IPS-15b (cell line): Measurements from ENCODE around the gene SKIC8.
A peak's percentile ranks its signal among the peaks of the same experiment; 100 is the strongest.

Source experiments
- H3K27me3 ChIP-seq: one replicate; pipeline ENCODE4 v1.6.1; 2013; ENCODE audit warnings: low read length; ENCODE audit not compliant: control insufficient read depth, insufficient read depth
- H3K36me3 ChIP-seq: one replicate; pipeline ENCODE4 v1.6.1; 2013; ENCODE audit warnings: low read length; ENCODE audit not compliant: control insufficient read depth, insufficient read depth
- H3K4me1 ChIP-seq: one replicate; pipeline ENCODE4 v1.6.1; 2013; ENCODE audit warnings: mild to moderate bottlenecking, low read length; ENCODE audit not compliant: control insufficient read depth, insufficient read depth
- H3K4me3 ChIP-seq: one replicate; pipeline ENCODE4 v1.5.1; 2013; ENCODE audit warnings: low read depth, low read length
- H3K9ac ChIP-seq: one replicate; pipeline ENCODE4 v1.6.1; 2013; ENCODE audit warnings: low read depth, mild to moderate bottlenecking, low read length
- H3K9me3 ChIP-seq: one replicate; pipeline ENCODE4 v1.6.1; 2013; ENCODE audit warnings: mild to moderate bottlenecking, low read length; ENCODE audit not compliant: control insufficient read depth, insufficient read depth

SKIC8 gene

GRCh38 chr15:78335985-78336384 is 36.6 kb upstream of the SKIC8 start:
- Histone ChIP-seq H3K9me3 (no peaks in the 10 kb centered on the region), H3K9ac (no peak overlapping the region), H3K4me1 (peaks cover 4% of the 10 kb centered on the region), H3K4me3 (no peak overlapping the region), H3K27me3 (peaks cover 26% of the 10 kb centered on the region), H3K36me3 (no peaks in the 10 kb centered on the region)

GRCh38 chr15:78334845-78335244 is 35.4 kb upstream of the SKIC8 start:
- peaks cover 21% of the 10 kb centered on the region for H3K27me3 ChIP-seq

GRCh38 chr15:78329625-78330024 is 30.2 kb upstream of the SKIC8 start:
- H3K9me3 ChIP-seq: no peaks in the 10 kb centered on the region
- no peaks in the 10 kb centered on the region for H3K36me3 ChIP-seq
- peaks cover 4% of the 10 kb centered on the region for H3K4me1 ChIP-seq
- H3K27me3 ChIP-seq: no peaks in the 10 kb centered on the region
- no peak overlapping the region for H3K4me3 ChIP-seq
- H3K9ac ChIP-seq: no peak overlapping the region

More at GRCh38 chr15:78334845-78335244, 35.4 kb upstream of the SKIC8 start:
- Histone ChIP-seq H3K9ac (no peak overlapping the region), H3K9me3 (no peaks in the 10 kb centered on the region), H3K4me3 (no peak overlapping the region), H3K36me3 (no peaks in the 10 kb centered on the region), H3K4me1 (peaks cover 4% of the 10 kb centered on the region)

GRCh38 chr15:78327466-78327865 is 28.1 kb upstream of the SKIC8 start:
- H3K9me3 ChIP-seq: no peaks in the 10 kb centered on the region
- no peak overlapping the region for H3K4me3 ChIP-seq
- H3K36me3 ChIP-seq: no peaks in the 10 kb centered on the region
- H3K9ac ChIP-seq: no peak overlapping the region
- no peaks in the 10 kb centered on the region for H3K27me3 ChIP-seq
- H3K4me1 ChIP-seq: peaks cover 4% of the 10 kb centered on the region

GRCh38 chr15:78325092-78325843 is 25.9 kb upstream of the SKIC8 start:
- Histone ChIP-seq H3K27me3 (no peaks in the 10 kb centered on the region), H3K4me1 (peaks cover 5% of the 10 kb centered on the region), H3K4me3 (no peak overlapping the region), H3K36me3 (no peaks in the 10 kb centered on the region), H3K9ac (no peak overlapping the region), H3K9me3 (no peaks in the 10 kb centered on the region)

- Histone ChIP-seq H3K9ac (no peak overlapping the region), H3K27me3 (no peaks in the 10 kb centered on the region), H3K4me3 (no peak overlapping the region), H3K4me1 (peaks cover 5% of the 10 kb centered on the region), H3K36me3 (no peaks in the 10 kb centered on the region), H3K9me3 (no peaks in the 10 kb centered on the region)
Observed at GRCh38 chr15:78324144-78324543, 24.7 kb upstream of the SKIC8 start.

GRCh38 chr15:78323693-78324092 is 24.3 kb upstream of the SKIC8 start:
- peaks cover 5% of the 10 kb centered on the region for H3K4me1 ChIP-seq
- H3K36me3 ChIP-seq: no peaks in the 10 kb centered on the region
- H3K4me3 ChIP-seq: no peak overlapping the region
- no peaks in the 10 kb centered on the region for H3K9me3 ChIP-seq
- H3K27me3 ChIP-seq: no peaks in the 10 kb centered on the region
- no peak overlapping the region for H3K9ac ChIP-seq

GRCh38 chr15:78322724-78323521 is 23.5 kb upstream of the SKIC8 start:
- Histone ChIP-seq H3K4me3 (no peak overlapping the region), H3K9ac (no peak overlapping the region), H3K27me3 (no peaks in the 10 kb centered on the region), H3K9me3 (no peaks in the 10 kb centered on the region), H3K36me3 (no peaks in the 10 kb centered on the region), H3K4me1 (peaks cover 5% of the 10 kb centered on the region)

GRCh38 chr15:78322243-78322642 is 22.8 kb upstream of the SKIC8 start:
- no peaks in the 10 kb centered on the region for H3K27me3 ChIP-seq
- no peaks in the 10 kb centered on the region for H3K9me3 ChIP-seq
- peaks cover 5% of the 10 kb centered on the region for H3K4me1 ChIP-seq
- H3K4me3 ChIP-seq: no peak overlapping the region
- H3K36me3 ChIP-seq: no peaks in the 10 kb centered on the region
- peak overlapping the region; percentile 3 for H3K9ac ChIP-seq

GRCh38 chr15:78321786-78322185 is 22.4 kb upstream of the SKIC8 start:
- Histone ChIP-seq H3K27me3 (no peaks in the 10 kb centered on the region), H3K9ac (peak overlapping the region; percentile 24), H3K9me3 (no peaks in the 10 kb centered on the region), H3K36me3 (no peaks in the 10 kb centered on the region), H3K4me1 (peaks cover 7% of the 10 kb centered on the region), H3K4me3 (no peak overlapping the region)

GRCh38 chr15:78321041-78321570 is 21.7 kb upstream of the SKIC8 start:
- H3K9me3 ChIP-seq: no peaks in the 10 kb centered on the region
- H3K36me3 ChIP-seq: no peaks in the 10 kb centered on the region
- no peak overlapping the region for H3K4me3 ChIP-seq
- H3K27me3 ChIP-seq: no peaks in the 10 kb centered on the region
- H3K4me1 ChIP-seq: peaks cover 14% of the 10 kb centered on the region
- no peak overlapping the region for H3K9ac ChIP-seq

GRCh38 chr15:78320183-78320582 is 20.8 kb upstream of the SKIC8 start:
- peaks cover 17% of the 10 kb centered on the region for H3K4me1 ChIP-seq
- no peaks in the 10 kb centered on the region for H3K27me3 ChIP-seq
- H3K9ac ChIP-seq: no peak overlapping the region
- H3K4me3 ChIP-seq: no peak overlapping the region
- no peaks in the 10 kb centered on the region for H3K9me3 ChIP-seq
- no peaks in the 10 kb centered on the region for H3K36me3 ChIP-seq
